Measurements from ENCODE around the gene WFDC10A. TPM values are rescaled to one million over a fixed set of nuclear protein-coding genes. Genes with fewer than 3 reads are reported as not detected.

Gene WFDC10A
- total and polyA plus RNA-seq, 10 of the 15 experiments (the other 5 are each of a cell fraction or from before 2014, with no cell fraction given), result not detected

DNA sequence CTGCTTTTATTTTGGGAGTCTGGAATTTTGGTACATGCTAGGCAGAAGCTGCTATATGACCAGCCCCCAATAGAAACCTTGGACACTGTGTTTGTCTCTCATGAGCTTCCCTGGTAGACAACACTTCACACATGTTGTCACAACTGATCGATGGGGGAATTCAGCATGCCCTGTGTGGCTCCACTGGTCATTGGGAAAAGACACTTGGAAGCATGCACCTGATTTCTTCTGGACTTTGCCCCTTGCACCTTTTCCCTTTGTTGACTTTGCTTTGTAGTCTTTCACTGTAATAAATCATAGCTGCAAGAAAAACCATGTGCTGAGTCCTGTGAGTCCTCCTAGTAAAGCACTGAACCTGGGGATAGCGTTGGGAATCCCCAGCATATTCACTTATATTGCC, 7.9 kb upstream of the WFDC10A start:
- Histone ChIP-seq H2AFZ (ENCODE audit: control insufficient read depth, low read depth, low read length) (no peak overlapping the region), H3K4me1 (ENCODE audit: control insufficient read depth, insufficient read depth, low read length) (no peaks in the 10 kb centered on the region), H3K9me3 (replicated peaks; ENCODE audit: control insufficient read depth, insufficient read depth, low read length) (no peaks in the 10 kb centered on the region), H3K79me2 (ENCODE audit: control insufficient read depth, insufficient read depth, low read length) (no peaks in the 10 kb centered on the region), H3K9ac (ENCODE audit: control insufficient read depth, insufficient read depth, low read length) (no peak overlapping the region), H3K36me3 (ENCODE audit: control insufficient read depth in 2 of 2, insufficient read depth in 2 of 2, low read length in 1 of 2) (no peaks in the 10 kb centered on the region), H3K27ac (ENCODE audit: control insufficient read depth, insufficient read depth) (no peak overlapping the region), H4K20me1 (ENCODE audit: control insufficient read depth, insufficient read depth) (no peaks in the 10 kb centered on the region), H3K4me2 (ENCODE audit: control insufficient read depth, insufficient read depth) (no peak overlapping the region), H3K4me3 (no peak overlapping the region), H3K27me3 (replicated peaks in 1 of 2; ENCODE audit: control insufficient read depth in 2 of 2, insufficient read depth in 2 of 2, low read length in 1 of 2) (no peaks in the 10 kb centered on the region)
- ChIA-PET POLR2A (no interaction called here), RAD21 (ENCODE audit: unreplicated experiment) (no interaction called here), SMC1A (ENCODE audit: uncharacterized antibody, unreplicated experiment) (no interaction called here), CTCF (no interaction called here)
- intact Hi-C loops (cut with micrococcal nuclease; ENCODE audit: unreplicated experiment), result loop anchor here (10.0 kb wide), 1 partner anchor 153 kb away; no protein-coding TSS in a partner anchor
- DNase-seq (ENCODE audit: low read depth, low spot score) (no peak), FAIRE-seq (no peak), ATAC-seq (no peak)
- BruUV-seq (replicated peaks), result no TSS peak
- in situ Hi-C loops (cut with MboI), result no loop called here
- TF ChIP-seq HDGF (IDR thresholded peaks at IDR 0.05) (no peak), MXI1 (IDR thresholded peaks at IDR 0.05; ENCODE audit: low read depth, low read length) (no peak), IKZF1 (conservative IDR thresholded peaks at IDR 0.05) (no peak), TBL1XR1 (IDR thresholded peaks at IDR 0.05; ENCODE audit: low read depth, low read length) (no peak), STAT3 (IDR thresholded peaks at IDR 0.05; ENCODE audit: low read depth, low read length) (no peak), ZNF622 (IDR thresholded peaks at IDR 0.05) (no peak)
- TF ChIP-seq, protein P1, sequence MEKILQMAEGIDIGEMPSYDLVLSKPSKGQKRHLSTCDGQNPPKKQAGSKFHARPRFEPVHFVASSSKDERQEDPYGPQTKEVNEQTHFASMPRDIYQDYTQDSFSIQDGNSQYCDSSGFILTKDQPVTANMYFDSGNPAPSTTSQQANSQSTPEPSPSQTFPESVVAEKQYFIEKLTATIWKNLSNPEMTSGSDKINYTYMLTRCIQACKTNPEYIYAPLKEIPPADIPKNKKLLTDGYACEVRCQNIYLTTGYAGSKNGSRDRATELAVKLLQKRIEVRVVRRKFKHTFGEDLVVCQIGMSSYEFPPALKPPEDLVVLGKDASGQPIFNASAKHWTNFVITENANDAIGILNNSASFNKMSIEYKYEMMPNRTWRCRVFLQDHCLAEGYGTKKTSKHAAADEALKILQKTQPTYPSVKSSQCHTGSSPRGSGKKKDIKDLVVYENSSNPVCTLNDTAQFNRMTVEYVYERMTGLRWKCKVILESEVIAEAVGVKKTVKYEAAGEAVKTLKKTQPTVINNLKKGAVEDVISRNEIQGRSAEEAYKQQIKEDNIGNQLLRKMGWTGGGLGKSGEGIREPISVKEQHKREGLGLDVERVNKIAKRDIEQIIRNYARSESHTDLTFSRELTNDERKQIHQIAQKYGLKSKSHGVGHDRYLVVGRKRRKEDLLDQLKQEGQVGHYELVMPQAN (conservative IDR thresholded peaks at IDR 0.05), result no peak
- TF ChIP-seq, protein P2, sequence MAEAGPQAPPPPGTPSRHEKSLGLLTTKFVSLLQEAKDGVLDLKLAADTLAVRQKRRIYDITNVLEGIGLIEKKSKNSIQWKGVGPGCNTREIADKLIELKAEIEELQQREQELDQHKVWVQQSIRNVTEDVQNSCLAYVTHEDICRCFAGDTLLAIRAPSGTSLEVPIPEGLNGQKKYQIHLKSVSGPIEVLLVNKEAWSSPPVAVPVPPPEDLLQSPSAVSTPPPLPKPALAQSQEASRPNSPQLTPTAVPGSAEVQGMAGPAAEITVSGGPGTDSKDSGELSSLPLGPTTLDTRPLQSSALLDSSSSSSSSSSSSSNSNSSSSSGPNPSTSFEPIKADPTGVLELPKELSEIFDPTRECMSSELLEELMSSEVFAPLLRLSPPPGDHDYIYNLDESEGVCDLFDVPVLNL (IDR thresholded peaks at IDR 0.05; ENCODE audit: low read depth, low read length), result no peak
- WGBS (ENCODE audit: insufficient coverage, insufficient replicate concordance, low lambda C conversion rate, missing lambda C conversion rate), result 14% methylated on average over 2 of the region's 2 CpGs
